H1 (cell line): ENCODE results near the gene FAM83F.

Experiments used
- ATF3 ChIP-seq: IDR thresholded peaks from 2 replicates; pipeline ENCODE4 v1.6.1; 2011; ENCODE audit warnings: low read depth, mild to moderate bottlenecking, low read length; ENCODE audit not compliant: insufficient read depth
- CBX8 ChIP-seq: fragments of 300-800, 300-1000 bp; sonication (generic); IDR thresholded peaks from 2 replicates; pipeline ENCODE4 v1.7.1; 2016; ENCODE audit warnings: low read depth, low read length, borderline replicate concordance
- CEBPB ChIP-seq: IDR thresholded peaks from 2 replicates; pipeline ENCODE4 v1.6.1; 2012; ENCODE audit warnings: low read depth, low read length
- EZH2 ChIP-seq: fragments of 200-600 bp; sonication (generic); IDR thresholded peaks from 2 replicates; pipeline ENCODE4 v1.7.1; 2012; ENCODE audit warnings: low read depth, mild to moderate bottlenecking, moderate library complexity, low read length, inconsistent platforms; ENCODE audit not compliant: severe bottlenecking
- KDM5A ChIP-seq: fragments of 200-600 bp; IDR thresholded peaks from 2 replicates; pipeline ENCODE4 v1.7.1; 2012; ENCODE audit warnings: mild to moderate bottlenecking, low read length, inconsistent platforms, mixed read lengths
- MAFK ChIP-seq: IDR thresholded peaks from 2 replicates; pipeline ENCODE4 v1.6.1; 2012; ENCODE audit warnings: low read depth, mild to moderate bottlenecking, improper control_type of control experiment, low read length
- POLR2A ChIP-seq, 2 experiments: IDR thresholded peaks; 1 replicate in 1 of 2; 2 replicates in 1 of 2; pipeline ENCODE4 v1.6.1; 2011; ENCODE audit warnings: low read depth in 2 of 2, low read length in 2 of 2, mild to moderate bottlenecking in 2 of 2; ENCODE audit errors: control extremely low read depth in 1 of 2
- POLR2AphosphoS5 ChIP-seq: IDR thresholded peaks from 2 replicates; pipeline ENCODE4 v1.6.1; 2011; ENCODE audit warnings: low read depth, low read length
- RAD21 ChIP-seq, 2 experiments: IDR thresholded peaks in 1 of 2; conservative IDR thresholded peaks in 1 of 2; 2 replicates each; pipeline ENCODE4 v1.6.1; 2011; ENCODE audit warnings: low read depth in 2 of 2, low read length in 2 of 2, improper control_type of control experiment in 1 of 2, inconsistent platforms in 1 of 2, mild to moderate bottlenecking in 1 of 2, moderate library complexity in 1 of 2
- RFX5 ChIP-seq: IDR thresholded peaks from 2 replicates; pipeline ENCODE4 v1.6.1; 2011; ENCODE audit warnings: low read depth, low read length, improper control_type of control experiment, borderline replicate concordance
- SRF ChIP-seq: IDR thresholded peaks from 2 replicates; pipeline ENCODE4 v1.6.1; 2011; ENCODE audit warnings: mild to moderate bottlenecking, low read depth, low read length, moderate library complexity
- TEAD4 ChIP-seq: IDR thresholded peaks from 2 replicates; pipeline ENCODE4 v1.6.1; 2012; ENCODE audit warnings: low read depth, low read length, inconsistent platforms, mixed read lengths
- TF ChIP-seq, protein P1 (sequence below), 3 experiments: IDR thresholded peaks; 1 replicate in 2 of 3; 2 replicates in 1 of 3; pipeline versions ENCODE4 v1.5.1 to v1.6.1; 2011; ENCODE audit warnings: low read length in 3 of 3, mild to moderate bottlenecking in 3 of 3, inconsistent platforms in 2 of 3, low read depth in 1 of 3, moderate library complexity in 1 of 3; ENCODE audit not compliant: insufficient read depth in 1 of 3; ENCODE audit errors: control extremely low read depth in 1 of 3
- TF ChIP-seq, protein P2 (sequence below): IDR thresholded peaks from 2 replicates; pipeline ENCODE4 v1.6.1; 2011; ENCODE audit warnings: low read length, improper control_type of control experiment

DNA sequence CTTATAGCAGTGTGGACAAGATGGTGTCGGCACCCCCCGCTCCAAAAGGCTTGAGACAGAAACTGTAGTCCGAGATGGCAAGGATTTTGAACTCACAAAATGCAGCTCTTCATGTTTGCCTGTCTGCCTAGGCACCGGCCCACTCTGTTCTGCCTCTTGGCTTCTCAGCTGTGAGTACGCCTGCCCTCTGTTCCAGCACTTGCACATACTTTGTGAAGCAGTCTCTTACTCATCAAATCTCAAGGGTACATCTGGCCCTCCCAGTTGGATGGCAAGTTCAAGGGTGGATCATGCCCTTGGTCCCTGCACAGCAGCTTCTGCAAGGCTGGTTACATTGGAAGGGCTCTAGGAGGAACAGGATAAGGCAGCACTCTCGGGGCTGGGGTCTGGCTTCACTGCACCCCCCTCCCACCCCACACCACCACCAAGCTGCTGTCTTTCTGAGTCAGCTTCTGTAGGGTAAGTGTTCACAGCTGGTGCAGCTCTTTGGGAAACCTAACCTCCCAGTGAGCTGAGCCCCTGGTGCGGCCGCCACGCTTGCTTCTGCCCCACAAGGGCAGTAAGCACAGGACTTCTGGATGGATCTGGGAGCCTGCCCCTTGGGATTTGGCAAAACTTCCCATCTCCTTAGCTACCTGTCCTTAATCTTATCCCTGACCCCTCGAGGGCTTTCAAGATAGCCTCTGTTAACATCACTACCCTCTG is 37.2 kb downstream of the FAM83F start:
- no peak for TF ChIP-seq KDM5A
- TF ChIP-seq ATF3, result no peak
- TF ChIP-seq MAFK, result no peak
- no peak for TF ChIP-seq RFX5
- no peak for TF ChIP-seq CEBPB
- TF ChIP-seq POLR2A (IDR thresholded peaks at IDR 0.05; ENCODE audit: control extremely low read depth in 1 of 2, low read depth in 2 of 2, low read length in 2 of 2), result no peak
- no peak for TF ChIP-seq RAD21 (IDR thresholded peaks at IDR 0.05 in 1 of 2, conservative IDR thresholded peaks at IDR 0.05 in 1 of 2; ENCODE audit: low read depth in 2 of 2, low read length in 2 of 2)
- TF ChIP-seq, protein P1, sequence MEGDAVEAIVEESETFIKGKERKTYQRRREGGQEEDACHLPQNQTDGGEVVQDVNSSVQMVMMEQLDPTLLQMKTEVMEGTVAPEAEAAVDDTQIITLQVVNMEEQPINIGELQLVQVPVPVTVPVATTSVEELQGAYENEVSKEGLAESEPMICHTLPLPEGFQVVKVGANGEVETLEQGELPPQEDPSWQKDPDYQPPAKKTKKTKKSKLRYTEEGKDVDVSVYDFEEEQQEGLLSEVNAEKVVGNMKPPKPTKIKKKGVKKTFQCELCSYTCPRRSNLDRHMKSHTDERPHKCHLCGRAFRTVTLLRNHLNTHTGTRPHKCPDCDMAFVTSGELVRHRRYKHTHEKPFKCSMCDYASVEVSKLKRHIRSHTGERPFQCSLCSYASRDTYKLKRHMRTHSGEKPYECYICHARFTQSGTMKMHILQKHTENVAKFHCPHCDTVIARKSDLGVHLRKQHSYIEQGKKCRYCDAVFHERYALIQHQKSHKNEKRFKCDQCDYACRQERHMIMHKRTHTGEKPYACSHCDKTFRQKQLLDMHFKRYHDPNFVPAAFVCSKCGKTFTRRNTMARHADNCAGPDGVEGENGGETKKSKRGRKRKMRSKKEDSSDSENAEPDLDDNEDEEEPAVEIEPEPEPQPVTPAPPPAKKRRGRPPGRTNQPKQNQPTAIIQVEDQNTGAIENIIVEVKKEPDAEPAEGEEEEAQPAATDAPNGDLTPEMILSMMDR (IDR thresholded peaks at IDR 0.05; ENCODE audit: control extremely low read depth in 1 of 3, insufficient read depth in 1 of 3, low read depth in 1 of 3, low read length in 3 of 3), result no peak
- TF ChIP-seq POLR2AphosphoS5, result no peak
- TF ChIP-seq EZH2, result no peak
- TF ChIP-seq TEAD4, result no peak
- no peak for TF ChIP-seq CBX8
- no peak for TF ChIP-seq SRF
- TF ChIP-seq, protein P2, sequence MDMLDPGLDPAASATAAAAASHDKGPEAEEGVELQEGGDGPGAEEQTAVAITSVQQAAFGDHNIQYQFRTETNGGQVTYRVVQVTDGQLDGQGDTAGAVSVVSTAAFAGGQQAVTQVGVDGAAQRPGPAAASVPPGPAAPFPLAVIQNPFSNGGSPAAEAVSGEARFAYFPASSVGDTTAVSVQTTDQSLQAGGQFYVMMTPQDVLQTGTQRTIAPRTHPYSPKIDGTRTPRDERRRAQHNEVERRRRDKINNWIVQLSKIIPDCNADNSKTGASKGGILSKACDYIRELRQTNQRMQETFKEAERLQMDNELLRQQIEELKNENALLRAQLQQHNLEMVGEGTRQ, result no peak
